Left ventricle myocardium inferior (tissue), 1 donor: Measurements from ENCODE around the gene LPO. TPM values are rescaled to one million over a fixed set of nuclear protein-coding genes. Genes with fewer than 3 reads are reported as not detected.

Source experiments
- DNase-seq: peaks from one replicate; pipeline ENCODE4 v3.0.0-alpha.2; 2020
- H3K27ac ChIP-seq: fragments of 200-600 bp; replicated peaks from 2 replicates; pipeline ENCODE4 v1.8.0; 2021
- H3K27me3 ChIP-seq: fragments of 200-600 bp; 2 replicates; pipeline ENCODE4 v1.8.0; 2021; ENCODE audit warnings: low read depth
- H3K36me3 ChIP-seq: fragments of 200-600 bp; 2 replicates; pipeline ENCODE4 v1.8.0; 2021
- H3K4me1 ChIP-seq: fragments of 200-600 bp; 2 replicates; pipeline ENCODE4 v1.8.0; 2021
- H3K4me3 ChIP-seq: fragments of 200-600 bp; 2 replicates; pipeline ENCODE4 v1.8.0; 2021; ENCODE audit warnings: mild to moderate bottlenecking, moderate library complexity
- H3K9me3 ChIP-seq: fragments of 200-600 bp; replicated peaks from 2 replicates; pipeline ENCODE4 v1.8.0; 2021
- CTCF ChIP-seq: fragments of 200-600 bp; IDR thresholded peaks from 2 replicates; pipeline ENCODE4 v1.8.0; 2021; ENCODE audit warnings: antibody characterized with exemption, mild to moderate bottlenecking, borderline replicate concordance
- intact Hi-C: fragments of 100-400 bp; cut with micrococcal nuclease; formaldehyde crosslinking; loops from one replicate; pipeline ENCODE4 v1.11.0; 2022
- total RNA-seq: library from RNA; stranded (reverse); fragmentation: NEBNext Ultra II Directional; extraction: Animal tissue kit (Norgen Biotek cat#: 25700); gene quantifications from one replicate; pipeline ENCODE4 v1.2.1, GENCODE V29; 2021
- donor health status: DM: no; HTN: yes; CAD: no; lungs with severe emphysema.

Gene LPO
- total RNA-seq, 1 donor from 2014 or later = not detected

GRCh38 chr17:58245428-58246103 is 7.2 kb downstream of the LPO start:
- no peaks in the 10 kb centered on the region for H3K36me3 ChIP-seq
- TF ChIP-seq CTCF = no peak
- H3K4me3 ChIP-seq = no peak overlapping the region
- DNase-seq = no peak
- H3K9me3 ChIP-seq = no peaks in the 10 kb centered on the region
- intact Hi-C loops = no loop called here
- peaks cover 97% of the 10 kb centered on the region for H3K27me3 ChIP-seq
- no peak overlapping the region for H3K27ac ChIP-seq
- peaks cover 10% of the 10 kb centered on the region for H3K4me1 ChIP-seq

GRCh38 chr17:58246104-58246740 is 7.8 kb downstream of the LPO start:
- peaks cover 97% of the 10 kb centered on the region for H3K27me3 ChIP-seq
- TF ChIP-seq CTCF = no peak
- no peak overlapping the region for H3K27ac ChIP-seq
- H3K9me3 ChIP-seq = no peaks in the 10 kb centered on the region
- intact Hi-C loops = no loop called here
- no peaks in the 10 kb centered on the region for H3K36me3 ChIP-seq
- H3K4me1 ChIP-seq = peaks cover 10% of the 10 kb centered on the region
- H3K4me3 ChIP-seq = no peak overlapping the region
- no peak for DNase-seq

- peaks cover 10% of the 10 kb centered on the region for H3K4me1 ChIP-seq
- intact Hi-C loops = no loop called here
- no peaks in the 10 kb centered on the region for H3K9me3 ChIP-seq
- no peak overlapping the region for H3K27ac ChIP-seq
- DNase-seq = no peak
- no peak for TF ChIP-seq CTCF
- no peak overlapping the region for H3K4me3 ChIP-seq
- peaks cover 97% of the 10 kb centered on the region for H3K27me3 ChIP-seq
- H3K36me3 ChIP-seq = no peaks in the 10 kb centered on the region
Observed at GRCh38 chr17:58246781-58247180, 8.4 kb downstream of the LPO start.

- H3K9me3 ChIP-seq = no peaks in the 10 kb centered on the region
- TF ChIP-seq CTCF = no peak
- no peak overlapping the region for H3K27ac ChIP-seq
- no peak overlapping the region for H3K4me3 ChIP-seq
- H3K27me3 ChIP-seq = peaks cover 97% of the 10 kb centered on the region
- intact Hi-C loops = no loop called here
- H3K4me1 ChIP-seq = peaks cover 10% of the 10 kb centered on the region
- no peaks in the 10 kb centered on the region for H3K36me3 ChIP-seq
- no peak for DNase-seq
Observed at GRCh38 chr17:58247511-58248363, 9.4 kb downstream of the LPO start.

GRCh38 chr17:58248955-58249269 is 10.5 kb downstream of the LPO start:
- H3K9me3 ChIP-seq = no peaks in the 10 kb centered on the region
- DNase-seq = no peak
- no peak overlapping the region for H3K27ac ChIP-seq
- no peak for TF ChIP-seq CTCF
- no peaks in the 10 kb centered on the region for H3K36me3 ChIP-seq
- peaks cover 10% of the 10 kb centered on the region for H3K4me1 ChIP-seq
- H3K4me3 ChIP-seq = peak overlapping the region; percentile 66
- peaks cover 97% of the 10 kb centered on the region for H3K27me3 ChIP-seq
- intact Hi-C loops = no loop called here
